H1 (cell line): ENCODE results near the gene CA9. TPM values are rescaled to one million over a fixed set of nuclear protein-coding genes. Genes with fewer than 3 reads are reported as not detected.

Source experiments
- CTCF ChIA-PET: fragments of 300-600 bp; sonication (Branson Sonifier 250); formaldehyde crosslinking; loops from one replicate; lab custom pipeline; 2021; ENCODE audit not compliant: partially characterized antibody; lab: Charles Lee
- POLR2A ChIA-PET: fragments of 300-600 bp; sonication (Branson Sonifier 250); formaldehyde crosslinking; loops from one replicate; lab custom pipeline; 2021; ENCODE audit warnings: inconsistent platforms; ENCODE audit not compliant: partially characterized antibody; lab: Charles Lee
- DNase-seq, 2 experiments: peaks; one replicate each; pipeline versions ENCODE4 v3.0.0 to v3.0.0-alpha.2; 2010 to 2022; ENCODE audit warnings: low spot score in 2 of 2, low read depth in 1 of 2, mixed read lengths in 1 of 2
- FAIRE-seq: peaks from 2 replicates; lab custom pipeline; 2011; peaks lifted over from hg19 to GRCh38; lab: Jason Lieb, UNC
- H2AFZ ChIP-seq: 2 replicates; pipeline ENCODE4 v1.8.1; 2012; ENCODE audit warnings: low read length, inconsistent platforms
- H2AK5ac ChIP-seq: 2 replicates; pipeline ENCODE4 v1.6.1; 2013; ENCODE audit warnings: low read depth, low read length
- H2BK120ac ChIP-seq: replicated peaks from 2 replicates; pipeline ENCODE3; 2013; ENCODE audit warnings: low read depth, low read length, inconsistent platforms
- H2BK12ac ChIP-seq: 2 replicates; pipeline ENCODE4 v1.6.1; 2013; ENCODE audit warnings: low read depth, low read length
- H2BK15ac ChIP-seq: 2 replicates; pipeline ENCODE4 v1.6.1; 2013; ENCODE audit warnings: low read length
- H2BK20ac ChIP-seq: 2 replicates; pipeline ENCODE4 v1.6.1; 2013; ENCODE audit warnings: low read length
- H2BK5ac ChIP-seq: 2 replicates; pipeline ENCODE4 v1.6.1; 2013; ENCODE audit warnings: low read depth, low read length
- H3K14ac ChIP-seq: 2 replicates; pipeline ENCODE4 v1.6.1; 2013; ENCODE audit warnings: inconsistent platforms; ENCODE audit not compliant: insufficient read length
- H3K18ac ChIP-seq: 2 replicates; pipeline ENCODE4 v1.6.1; 2013; ENCODE audit warnings: low read length; ENCODE audit errors: extremely low read depth
- H3K23ac ChIP-seq: 2 replicates; pipeline ENCODE4 v1.6.1; 2013; ENCODE audit warnings: inconsistent platforms; ENCODE audit not compliant: insufficient read length
- H3K23me2 ChIP-seq: 2 replicates; pipeline ENCODE4 v1.6.1; 2013; ENCODE audit warnings: low read depth, low read length
- H3K27ac ChIP-seq: 2 replicates; pipeline ENCODE4 v1.6.1; 2011; ENCODE audit warnings: low read depth, low read length, inconsistent platforms
- H3K27me3 ChIP-seq, 4 experiments: replicated peaks in 1 of 4; 1 replicate in 1 of 4; 2 replicates in 3 of 4; pipeline versions ENCODE4 v1.6.1 to v1.8.1; 2011 to 2013; ENCODE audit warnings: low read length in 3 of 4, mild to moderate bottlenecking in 3 of 4, inconsistent platforms in 2 of 4, mixed read lengths in 2 of 4, moderate library complexity in 1 of 4; ENCODE audit not compliant: control insufficient read depth in 3 of 4, insufficient read depth in 3 of 4; ENCODE audit errors: extremely low read depth in 1 of 4
- H3K36me3 ChIP-seq, 4 experiments: 2 replicates each; pipeline versions ENCODE4 v1.6.1 to v1.8.1; 2011 to 2013; ENCODE audit warnings: mild to moderate bottlenecking in 4 of 4, low read length in 3 of 4, moderate library complexity in 2 of 4, control low read depth in 1 of 4, inconsistent platforms in 1 of 4; ENCODE audit not compliant: insufficient read depth in 4 of 4, control insufficient read depth in 2 of 4
- H3K4ac ChIP-seq: replicated peaks from 2 replicates; pipeline ENCODE3; 2013; ENCODE audit warnings: low read length, low read depth, mixed read lengths, inconsistent platforms; ENCODE audit not compliant: insufficient read length
- H3K4me1 ChIP-seq, 4 experiments: replicated peaks in 1 of 4; 1 replicate in 1 of 4; 2 replicates in 3 of 4; pipeline versions ENCODE4 v1.6.1 to v1.8.1; 2011 to 2013; ENCODE audit warnings: low read length in 3 of 4, inconsistent platforms in 2 of 4, mixed read lengths in 1 of 4; ENCODE audit not compliant: insufficient read depth in 4 of 4, control insufficient read depth in 3 of 4
- H3K4me2 ChIP-seq, 2 experiments: 2 replicates each; pipeline versions ENCODE4 v1.6.1 to v1.8.1; 2011 to 2013; ENCODE audit warnings: low read depth in 2 of 2, low read length in 2 of 2, control low read depth in 1 of 2, inconsistent platforms in 1 of 2, mild to moderate bottlenecking in 1 of 2; ENCODE audit not compliant: insufficient read depth in 1 of 2
- H3K4me3 ChIP-seq, 4 experiments: fragments of 200-600, 300-600 bp in 1 of 4; sonication (generic), shearing (Covaris generic), sonication (Bioruptor Twin) in 1 of 4; 2 replicates each; pipeline versions ENCODE4 v1.5.1 to v1.8.1; 2011 to 2016; ENCODE audit warnings: low read length in 4 of 4, low read depth in 3 of 4, control low read depth in 2 of 4, inconsistent platforms in 2 of 4, mild to moderate bottlenecking in 2 of 4, mixed read lengths in 1 of 4, moderate library complexity in 1 of 4; ENCODE audit not compliant: insufficient read depth in 2 of 4; ENCODE audit errors: extremely low read depth in 1 of 4
- H3K56ac ChIP-seq: replicated peaks from 2 replicates; pipeline ENCODE3; 2013; ENCODE audit warnings: low read depth, mild to moderate bottlenecking, mixed read lengths, low read length, inconsistent platforms; ENCODE audit not compliant: insufficient read length
- H3K79me1 ChIP-seq: 2 replicates; pipeline ENCODE4 v1.6.1; 2013; ENCODE audit warnings: low read depth, low read length, control low read depth
- H3K79me2 ChIP-seq, 2 experiments: 2 replicates each; pipeline versions ENCODE4 v1.6.1 to v1.8.1; 2012 to 2013; ENCODE audit warnings: low read length in 2 of 2, mild to moderate bottlenecking in 2 of 2, inconsistent platforms in 1 of 2; ENCODE audit not compliant: insufficient read depth in 2 of 2, control insufficient read depth in 1 of 2
- H3K9ac ChIP-seq, 4 experiments: replicated peaks in 1 of 4; 1 replicate in 1 of 4; 2 replicates in 3 of 4; pipeline versions ENCODE4 v1.6.1 to v1.8.1; 2011 to 2013; ENCODE audit warnings: low read depth in 3 of 4, low read length in 3 of 4, control low read depth in 2 of 4, mild to moderate bottlenecking in 2 of 4, moderate library complexity in 2 of 4, inconsistent platforms in 1 of 4; ENCODE audit errors: extremely low read depth in 1 of 4
- H3K9me3 ChIP-seq, 2 experiments: 2 replicates each; pipeline versions ENCODE4 v1.6.1 to v1.8.1; 2012 to 2013; ENCODE audit warnings: mild to moderate bottlenecking in 2 of 2, moderate library complexity in 2 of 2, control low read depth in 1 of 2, inconsistent platforms in 1 of 2, low read depth in 1 of 2, low read length in 1 of 2, mixed read lengths in 1 of 2; ENCODE audit not compliant: insufficient read depth in 2 of 2
- H4K20me1 ChIP-seq, 2 experiments: replicated peaks in 1 of 2; 2 replicates each; pipeline versions ENCODE3 to v1.8.1; 2011 to 2013; ENCODE audit warnings: inconsistent platforms in 2 of 2, low read length in 2 of 2, mild to moderate bottlenecking in 1 of 2; ENCODE audit not compliant: insufficient read depth in 2 of 2, control insufficient read depth in 1 of 2
- H4K5ac ChIP-seq: 2 replicates; pipeline ENCODE4 v1.6.1; 2013; ENCODE audit warnings: low read length, low read depth, mixed read lengths, inconsistent platforms; ENCODE audit not compliant: insufficient read length
- H4K8ac ChIP-seq: 2 replicates; pipeline ENCODE4 v1.8.0; 2013; ENCODE audit warnings: mild to moderate bottlenecking, moderate library complexity, low read length, inconsistent platforms; ENCODE audit not compliant: insufficient read depth; ENCODE audit errors: extremely low read depth
- H4K91ac ChIP-seq: replicated peaks from 2 replicates; pipeline ENCODE3; 2013; ENCODE audit warnings: low read length, mixed read lengths, inconsistent platforms; ENCODE audit not compliant: insufficient read length
- ASH2L ChIP-seq: fragments of 200-600, 300-600 bp; sonication (generic); IDR thresholded peaks from one replicate; pipeline ENCODE4 v1.7.1; 2017; ENCODE audit warnings: low read length
- FOSL1 ChIP-seq: IDR thresholded peaks from 2 replicates; pipeline ENCODE4 v1.6.1; 2011; ENCODE audit warnings: mild to moderate bottlenecking, low read depth, low read length, moderate library complexity; ENCODE audit not compliant: insufficient read depth
- HDAC2 ChIP-seq, 2 experiments: fragments of 300-600 bp in 1 of 2; sonication (generic) in 1 of 2; IDR thresholded peaks; 2 replicates each; pipeline ENCODE4 v1.6.1; 2011 to 2012; ENCODE audit warnings: low read depth in 2 of 2, low read length in 2 of 2, mild to moderate bottlenecking in 2 of 2, moderate library complexity in 2 of 2, borderline replicate concordance in 1 of 2, inconsistent platforms in 1 of 2
- HDAC6 ChIP-seq: IDR thresholded peaks from one replicate; pipeline ENCODE4 v1.7.1; 2012; ENCODE audit warnings: low read depth, mild to moderate bottlenecking, inconsistent platforms, low read length, moderate library complexity
- JUN ChIP-seq: IDR thresholded peaks from 2 replicates; pipeline ENCODE4 v1.6.1; 2011; ENCODE audit warnings: low read depth, mild to moderate bottlenecking, improper control_type of control experiment, low read length
- NANOG ChIP-seq: IDR thresholded peaks from 2 replicates; pipeline ENCODE4 v1.6.1; 2011; ENCODE audit warnings: low read length, low read depth, mild to moderate bottlenecking, inconsistent platforms; ENCODE audit not compliant: insufficient read depth, poor library complexity, severe bottlenecking
- POLR2A ChIP-seq, 2 experiments: IDR thresholded peaks; 1 replicate in 1 of 2; 2 replicates in 1 of 2; pipeline ENCODE4 v1.6.1; 2011; ENCODE audit warnings: low read depth in 2 of 2, low read length in 2 of 2, mild to moderate bottlenecking in 2 of 2; ENCODE audit errors: control extremely low read depth in 1 of 2
- RXRA ChIP-seq: IDR thresholded peaks from 2 replicates; pipeline ENCODE4 v1.6.1; 2011; ENCODE audit warnings: low read depth, mild to moderate bottlenecking, low read length, moderate library complexity; ENCODE audit not compliant: insufficient read depth
- SUZ12 ChIP-seq: fragments of 200-600 bp; sonication (generic); IDR thresholded peaks from 2 replicates; pipeline ENCODE4 v1.6.1; 2012; ENCODE audit warnings: mild to moderate bottlenecking, inconsistent platforms, low read length, moderate library complexity, mixed read lengths
- TAF1 ChIP-seq: IDR thresholded peaks from 2 replicates; pipeline ENCODE4 v1.6.1; 2011; ENCODE audit warnings: mild to moderate bottlenecking, low read depth, low read length
- WGBS, 2 experiments: shearing (Covaris generic) in 1 of 2; methylation state at CpG; one replicate each; pipeline versions ENCODE4 v1.1.6 to v1.1.7; 2013 to 2015; ENCODE audit warnings: low lambda C conversion rate in 2 of 2, mixed read lengths in 2 of 2, inconsistent platforms in 1 of 2, low coverage in 1 of 2, missing lambda C conversion rate in 1 of 2; ENCODE audit not compliant: insufficient replicate concordance in 2 of 2, insufficient coverage in 1 of 2, insufficient read length in 1 of 2; ENCODE audit errors: extremely low coverage in 1 of 2, missing lambda C conversion rate in 1 of 2; 5-methylcytosine and 5-hydroxymethylcytosine counted together
- polyA plus RNA-seq, 7 experiments: library from polyadenylated mRNA; depleted of rRNA in 3 of 7; stranded (reverse) in 5 of 7; unstranded in 2 of 7; fragments of >200 nt in 5 of 7; fragments of 200-250 nt in 2 of 7; gene quantifications; 1 replicate in 5 of 7; 2 replicates in 1 of 7; 4 replicates in 1 of 7; pipeline versions ENCODE4 v1.2.1 to v1.2.3, GENCODE V29; 2011 to 2013; ENCODE audit warnings: missing spikeins in 2 of 7, mixed read lengths in 2 of 7
- total RNA-seq: library from RNA; stranded (reverse); fragmentation: NEBNext Ultra II Directional; extraction: Animal tissue kit (Norgen Biotek cat#: 25700); gene quantifications from 2 replicates; pipeline ENCODE4 v1.2.1, GENCODE V29; 2021

The CA9 gene
- total and polyA plus RNA-seq, 2 of the 8 experiments (the other 6 are each of a cell fraction or from before 2014, with no cell fraction given) = 1.3 to 1.8 TPM

GRCh38 chr9:35728041-35728971 lies 54.6 kb downstream of the CA9 start:
- no peaks in the 10 kb centered on the region for H3K27me3 ChIP-seq
- H3K23me2 ChIP-seq = peaks cover 15% of the 10 kb centered on the region; the same call in 1 of the 2 replicates
- H3K4ac ChIP-seq = no peak overlapping the region
- peaks cover 21 to 42% (median 30%) of the 10 kb centered on the region in 4 experiments for H3K4me1 ChIP-seq
- 0 out of 2 replicates have a peak overlapping the region, but pooled peaks have one; percentile 10 for H2BK15ac ChIP-seq
- WGBS, 2 experiments = 33% methylated on average over 10 of the region's 10 CpGs; no CpG with 5 or more reads in 1 of the 2 experiments
- peaks cover 16% of the 10 kb centered on the region for H3K79me1 ChIP-seq
- H4K91ac ChIP-seq = peak overlapping the region; percentile 9
- FAIRE-seq = peak; percentile 62
- H4K5ac ChIP-seq = no peak overlapping the region
- H3K14ac ChIP-seq = no peak overlapping the region
- H3K27ac ChIP-seq = peak overlapping the region; percentile 58
- H3K18ac ChIP-seq = peak overlapping the region; percentile 74
- H3K9ac ChIP-seq = peak overlapping the region in 2 of 4 experiments; percentile 14 to 41; a peak in 5 of 7 replicates
- H4K20me1 ChIP-seq = peaks cover 0 to 4% of the 10 kb centered on the region in 2 experiments
- H4K8ac ChIP-seq = 0 out of 2 replicates have a peak overlapping the region, but pooled peaks have one; percentile 17
- no peak overlapping the region for H3K23ac ChIP-seq
- H2BK120ac ChIP-seq = no peak overlapping the region
- peak overlapping the region; percentile 88 for H2BK5ac ChIP-seq
- peak overlapping the region; percentile 9; the same call in 1 of the 2 replicates for H2BK20ac ChIP-seq
- no peaks in the 10 kb centered on the region; a peak in 1 of 4 replicates for H3K9me3 ChIP-seq
- H2AFZ ChIP-seq = no peak overlapping the region
- peak overlapping the region; percentile 98 for H2BK12ac ChIP-seq
- peak overlapping the region; percentile 8 to 46 (median 30); a peak in 6 of 8 replicates for H3K4me3 ChIP-seq
- no peak overlapping the region for H3K56ac ChIP-seq
- H3K79me2 ChIP-seq = peaks cover 2 to 54% of the 10 kb centered on the region in 2 experiments
- H2AK5ac ChIP-seq = peak overlapping the region; percentile 29; the same call in 1 of the 2 replicates
- peak overlapping the region; percentile 69 to 92 for H3K4me2 ChIP-seq
- CTCF ChIA-PET = interaction anchor here (0.5 to 16.0 kb wide), 25 partner anchors 8 to 179 kb away, joined by 3 to 198 read pairs (median 7); partner anchors contain the start of genes ARHGEF39, CCDC107, GBA2 and MSMP
- peaks cover 4 to 19% (median 12%) of the 10 kb centered on the region in 4 experiments; a peak in 7 of 8 replicates for H3K36me3 ChIP-seq
- POLR2A ChIA-PET = interaction anchor here (0.6 to 11.1 kb wide), 30 partner anchors 8 to 657 kb away, joined by 3 to 158 read pairs (median 4); partner anchors contain the start of genes CCDC107, GBA2, RGP1 and RMRP
- DNase-seq = peak in 1 of 2 experiments; percentile 56
- TF ChIP-seq ASH2L (peak; percentile 98), TAF1 (no peak), POLR2A (IDR thresholded peaks at IDR 0.05; ENCODE audit: control extremely low read depth in 1 of 2, low read depth in 2 of 2, low read length in 2 of 2) (peak in 1 of 2 experiments; percentile 78; a peak in 1 of 3 replicates), RXRA (no peak), HDAC6 (no peak), FOSL1 (no peak), HDAC2 (IDR thresholded peaks at IDR 0.05; ENCODE audit: borderline replicate concordance in 1 of 2, low read depth in 2 of 2, low read length in 2 of 2) (no peak), NANOG (no peak), JUN (no peak), SUZ12 (no peak)
